ENCODE results near the gene MYL10. TPM values are rescaled to one million over a fixed set of nuclear protein-coding genes. Genes with fewer than 3 reads are reported as not detected.

MYL10 gene
- total and polyA plus RNA-seq, 2 donors (not counting 3 experiments of a cell fraction or from before 2014, with no cell fraction given): not detected

GRCh38 chr7:101676062-101676598 lies 47.0 kb upstream of the MYL10 start:
- POLR2A ChIA-PET: no interaction called here

More at GRCh38 chr7:101676062-101676598, 47.0 kb upstream of the MYL10 start:
- intact Hi-C loops (cut with micrococcal nuclease): no loop called here
- Histone ChIP-seq H3K79me2 (ENCODE audit: control insufficient read depth, insufficient read depth, low read length) (no peaks in the 10 kb centered on the region), H3K4me2 (ENCODE audit: insufficient read depth, low read length) (no peak overlapping the region), H3K27ac (ENCODE audit: insufficient read depth, low read depth, low read length) (no peak overlapping the region), H4K20me1 (replicated peaks; ENCODE audit: control insufficient read depth, extremely low read depth, insufficient read depth, low read length) (no peaks in the 10 kb centered on the region), H3K36me3 (ENCODE audit: control insufficient read depth in 2 of 2, extremely low read depth in 1 of 2, insufficient read depth in 2 of 2, low read length in 2 of 2) (no peaks in the 10 kb centered on the region), H2AFZ (ENCODE audit: low read depth, low read length) (no peak overlapping the region), H3K9me1 (replicated peaks; ENCODE audit: control insufficient read depth, extremely low read depth, insufficient read depth, low read length) (no peaks in the 10 kb centered on the region), H3K9ac (replicated peaks; ENCODE audit: extremely low read depth, insufficient read depth, low read length) (no peak overlapping the region), H3K4me3 (replicated peaks in 1 of 3; ENCODE audit: insufficient read depth in 1 of 3, low read depth in 1 of 3, low read length in 3 of 3) (no peak overlapping the region), H3K9me3 (replicated peaks; ENCODE audit: control insufficient read depth, insufficient read depth, low read length) (no peaks in the 10 kb centered on the region), H3K4me1 (ENCODE audit: control insufficient read depth, extremely low read depth, insufficient read depth, low read length) (peaks cover 3% of the 10 kb centered on the region), H3K27me3 (ENCODE audit: control insufficient read depth in 2 of 2, insufficient read depth in 2 of 2, low read length in 2 of 2) (no peaks in the 10 kb centered on the region)
- no TSS peak for BruUV-seq (replicated peaks)
- no peak for DNase-seq (ENCODE audit: low read depth, low spot score)
- TF ChIP-seq POLR2A (IDR thresholded peaks at IDR 0.05; ENCODE audit: low read depth, low read length) (no peak), FOS (IDR thresholded peaks at IDR 0.05; ENCODE audit: borderline replicate concordance, insufficient read depth, low read length) (no peak), MYC (IDR thresholded peaks at IDR 0.05; ENCODE audit: low read depth, low read length) (no peak), EZH2 (IDR thresholded peaks at IDR 0.05; ENCODE audit: borderline replicate concordance, low read depth, low read length, severe bottlenecking) (no peak), MAX (IDR thresholded peaks at IDR 0.05; ENCODE audit: insufficient read depth, insufficient read length) (no peak), JUN (IDR thresholded peaks at IDR 0.05; ENCODE audit: borderline replicate concordance, insufficient read depth, insufficient read length, low read depth) (no peak), CTCF (IDR thresholded peaks at IDR 0.05; ENCODE audit: extremely low read depth in 1 of 2, insufficient read depth in 1 of 2, low read depth in 1 of 2, low read length in 2 of 2) (no peak), POLR2AphosphoS5 (IDR thresholded peaks at IDR 0.05; ENCODE audit: insufficient read depth, low read depth, low read length) (no peak), GATA2 (IDR thresholded peaks at IDR 0.05; ENCODE audit: insufficient read depth, insufficient read length, low read depth, low read length) (no peak)
- dilution Hi-C loops (cut with MboI; ENCODE audit: extremely low pct_ligation_motif_present, low sequenced_read_pairs): no loop called here
- CTCF ChIA-PET: no interaction called here
- no peak for FAIRE-seq

All from endothelial cell of umbilical vein (primary cell).